Gastroesophageal sphincter (tissue), 3 donors: Measurements from ENCODE around the gene CHST12.

Experiments used
- CTCF ChIP-seq, 4 experiments: fragments of 200-600 bp in 2 of 4; fragments of 450-650 bp in 2 of 4; sonication (generic) in 1 of 4; IDR thresholded peaks; one replicate each; pipeline ENCODE4 v1.5.1; 2017 to 2019; ENCODE audit warnings: antibody characterized with exemption in 4 of 4, mild to moderate bottlenecking in 2 of 4, moderate library complexity in 2 of 4
- EP300 ChIP-seq: sonication (generic); formaldehyde crosslinking; IDR thresholded peaks from one replicate; pipeline ENCODE4 v1.6.1; 2017; ENCODE audit warnings: antibody characterized with exemption, mild to moderate bottlenecking
- POLR2A ChIP-seq, 2 donors: fragments of 450-650 bp; IDR thresholded peaks; one replicate each; pipeline ENCODE4 v1.6.1; 2017; ENCODE audit warnings: antibody characterized with exemption in 2 of 2, mild to moderate bottlenecking in 2 of 2, moderate library complexity in 1 of 2
- POLR2AphosphoS5 ChIP-seq: sonication (generic); formaldehyde crosslinking; IDR thresholded peaks from one replicate; pipeline ENCODE4 v1.6.1; 2017; ENCODE audit warnings: antibody characterized with exemption

DNA sequence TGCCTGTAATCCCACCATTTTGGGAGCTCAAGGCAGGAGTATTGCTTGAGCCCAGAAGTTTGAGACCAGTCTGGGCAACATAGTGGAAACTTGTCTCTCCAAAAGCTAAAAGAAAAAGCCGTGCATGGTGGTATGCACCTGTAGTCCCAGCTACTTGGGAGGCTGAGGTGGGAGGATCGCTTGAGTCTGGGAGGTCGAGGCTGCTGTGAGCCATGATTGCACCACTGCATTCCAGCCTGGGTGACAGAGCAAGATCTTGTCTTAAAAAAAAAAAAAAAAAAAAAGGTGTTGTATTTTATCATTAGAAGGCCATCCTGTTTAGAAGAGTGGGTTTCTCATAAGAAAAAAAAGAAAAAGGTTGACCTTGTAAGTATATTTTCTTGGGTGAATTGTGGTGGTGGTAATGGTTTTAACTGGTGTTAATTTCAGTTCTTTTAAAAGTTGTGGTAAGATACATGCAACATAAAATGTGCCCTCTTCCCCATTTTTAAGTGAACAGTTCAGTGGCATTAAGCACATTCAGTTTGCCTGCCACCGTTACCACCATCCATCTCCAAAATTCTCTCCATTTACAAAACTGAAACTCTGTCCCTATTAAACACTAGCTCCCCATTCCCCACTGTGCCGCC lies 38.1 kb downstream of the CHST12 start:
- TF ChIP-seq POLR2A (IDR thresholded peaks at IDR 0.05) (no peak), CTCF (IDR thresholded peaks at IDR 0.05) (no peak), EP300 (no peak), POLR2AphosphoS5 (no peak)
